ENCODE results near the gene RAB5IF. TPM values are rescaled to one million over a fixed set of nuclear protein-coding genes. Genes with fewer than 3 reads are reported as not detected.

The RAB5IF gene
- total RNA-seq, 1 experiment from 2014 or later: 112 TPM

DNA sequence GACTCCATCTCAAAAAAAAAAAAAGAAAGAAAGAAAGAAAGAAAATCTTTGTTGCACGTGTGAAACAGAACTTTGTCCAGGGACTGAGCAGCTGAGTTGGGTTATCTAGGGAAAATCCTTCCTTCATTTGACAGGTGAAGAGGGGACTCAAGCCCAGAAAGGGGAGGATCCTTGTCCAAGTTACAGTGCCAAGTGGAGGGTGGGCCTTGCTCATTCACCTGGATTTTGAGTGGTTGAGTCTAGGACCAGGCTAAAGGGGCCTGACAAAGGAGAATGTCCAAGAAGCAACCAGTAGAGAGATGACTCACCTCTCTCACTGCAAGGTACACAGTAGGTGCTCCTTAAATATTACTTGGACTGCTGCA lies 29.5 kb upstream of the RAB5IF start:
- POLR2A ChIA-PET: interaction anchor here (1.5 to 6.4 kb wide), 4 partner anchors 9 to 170 kb away, joined by 4 to 60 read pairs (median 17); partner anchors contain the start of genes NDRG3 and RAB5IF
- no peaks in the 10 kb centered on the region for H3K9me3 Mint-ChIP-seq (ENCODE audit: unreplicated experiment)
- H3K4me1 Mint-ChIP-seq (ENCODE audit: insufficient read depth, unreplicated experiment): peaks cover 19% of the 10 kb centered on the region
- H3K27ac Mint-ChIP-seq (ENCODE audit: low read depth, unreplicated experiment): no peak overlapping the region
- no peaks in the 10 kb centered on the region for H3K27me3 Mint-ChIP-seq (ENCODE audit: insufficient read depth, unreplicated experiment)
- CTCF ChIA-PET: interaction anchor here (0.5 to 4.4 kb wide), 6 partner anchors 9 to 292 kb away, joined by 3 to 27 read pairs (median 5); partner anchors contain the start of gene RAB5IF
- DNase-seq (ENCODE audit: unreplicated experiment): no peak
- H3K36me3 Mint-ChIP-seq (ENCODE audit: insufficient read depth, unreplicated experiment): peaks cover 6% of the 10 kb centered on the region
- TF ChIP-seq, protein P1, sequence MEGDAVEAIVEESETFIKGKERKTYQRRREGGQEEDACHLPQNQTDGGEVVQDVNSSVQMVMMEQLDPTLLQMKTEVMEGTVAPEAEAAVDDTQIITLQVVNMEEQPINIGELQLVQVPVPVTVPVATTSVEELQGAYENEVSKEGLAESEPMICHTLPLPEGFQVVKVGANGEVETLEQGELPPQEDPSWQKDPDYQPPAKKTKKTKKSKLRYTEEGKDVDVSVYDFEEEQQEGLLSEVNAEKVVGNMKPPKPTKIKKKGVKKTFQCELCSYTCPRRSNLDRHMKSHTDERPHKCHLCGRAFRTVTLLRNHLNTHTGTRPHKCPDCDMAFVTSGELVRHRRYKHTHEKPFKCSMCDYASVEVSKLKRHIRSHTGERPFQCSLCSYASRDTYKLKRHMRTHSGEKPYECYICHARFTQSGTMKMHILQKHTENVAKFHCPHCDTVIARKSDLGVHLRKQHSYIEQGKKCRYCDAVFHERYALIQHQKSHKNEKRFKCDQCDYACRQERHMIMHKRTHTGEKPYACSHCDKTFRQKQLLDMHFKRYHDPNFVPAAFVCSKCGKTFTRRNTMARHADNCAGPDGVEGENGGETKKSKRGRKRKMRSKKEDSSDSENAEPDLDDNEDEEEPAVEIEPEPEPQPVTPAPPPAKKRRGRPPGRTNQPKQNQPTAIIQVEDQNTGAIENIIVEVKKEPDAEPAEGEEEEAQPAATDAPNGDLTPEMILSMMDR (IDR thresholded peaks at IDR 0.05; ENCODE audit: unreplicated experiment): no peak
- intact Hi-C loops (cut with micrococcal nuclease): no loop called here
- BruUV-seq (replicated peaks): no TSS peak
- no peak overlapping the region for H3K4me3 Mint-ChIP-seq (ENCODE audit: unreplicated experiment)

DNA sequence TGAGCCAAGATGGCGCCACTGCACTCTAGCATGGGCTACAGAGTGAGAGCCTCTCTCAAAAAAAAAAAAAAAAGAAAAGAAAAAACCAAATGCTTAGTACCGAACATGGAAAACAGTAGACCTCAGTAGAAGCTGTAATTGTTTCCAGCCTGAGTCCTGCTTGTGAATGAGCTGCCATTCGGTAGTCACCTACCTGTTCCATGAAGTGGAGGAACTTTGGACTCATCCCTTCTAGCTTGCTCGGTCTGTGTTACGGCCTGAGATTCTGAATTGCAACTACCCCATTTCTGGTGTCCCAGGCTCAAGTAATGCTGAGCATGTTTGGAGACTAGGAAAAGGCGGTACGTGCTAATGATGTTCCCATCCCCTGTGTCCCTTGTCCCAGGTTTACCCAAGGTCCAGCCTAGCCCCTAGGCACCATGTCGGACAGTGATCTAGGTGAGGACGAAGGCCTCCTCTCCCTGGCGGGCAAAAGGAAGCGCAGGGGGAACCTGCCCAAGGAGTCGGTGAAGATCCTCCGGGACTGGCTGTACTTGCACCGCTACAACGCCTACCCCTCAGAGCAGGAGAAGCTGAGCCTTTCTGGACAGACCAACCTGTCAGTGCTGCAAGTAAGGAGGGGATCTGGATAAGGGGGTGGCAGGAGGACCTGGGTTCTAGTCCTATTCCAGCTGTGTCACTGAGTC lies 27.1 kb upstream of the RAB5IF start:
- TF ChIP-seq, protein P1 (IDR thresholded peaks at IDR 0.05; ENCODE audit: unreplicated experiment): no peak
- POLR2A ChIA-PET: interaction anchor here (0.6 to 6.4 kb wide), 2 partner anchors 13 to 27 kb away, joined by 3 to 60 read pairs; partner anchors contain the start of gene RAB5IF
- Mint-ChIP-seq H3K9me3 (ENCODE audit: unreplicated experiment) (no peaks in the 10 kb centered on the region), H3K4me1 (ENCODE audit: insufficient read depth, unreplicated experiment) (peaks cover 19% of the 10 kb centered on the region), H3K36me3 (ENCODE audit: insufficient read depth, unreplicated experiment) (peaks cover 20% of the 10 kb centered on the region), H3K4me3 (ENCODE audit: unreplicated experiment) (no peak overlapping the region), H3K27me3 (ENCODE audit: insufficient read depth, unreplicated experiment) (no peaks in the 10 kb centered on the region), H3K27ac (ENCODE audit: low read depth, unreplicated experiment) (no peak overlapping the region)
- intact Hi-C loops (cut with micrococcal nuclease): no loop called here
- no peak for DNase-seq (ENCODE audit: unreplicated experiment)
- BruUV-seq (replicated peaks): no TSS peak
- CTCF ChIA-PET: interaction anchor here (0.7 to 4.4 kb wide), 3 partner anchors 14 to 176 kb away, joined by 3 to 27 read pairs (median 3); partner anchors contain the start of gene RAB5IF

DNA sequence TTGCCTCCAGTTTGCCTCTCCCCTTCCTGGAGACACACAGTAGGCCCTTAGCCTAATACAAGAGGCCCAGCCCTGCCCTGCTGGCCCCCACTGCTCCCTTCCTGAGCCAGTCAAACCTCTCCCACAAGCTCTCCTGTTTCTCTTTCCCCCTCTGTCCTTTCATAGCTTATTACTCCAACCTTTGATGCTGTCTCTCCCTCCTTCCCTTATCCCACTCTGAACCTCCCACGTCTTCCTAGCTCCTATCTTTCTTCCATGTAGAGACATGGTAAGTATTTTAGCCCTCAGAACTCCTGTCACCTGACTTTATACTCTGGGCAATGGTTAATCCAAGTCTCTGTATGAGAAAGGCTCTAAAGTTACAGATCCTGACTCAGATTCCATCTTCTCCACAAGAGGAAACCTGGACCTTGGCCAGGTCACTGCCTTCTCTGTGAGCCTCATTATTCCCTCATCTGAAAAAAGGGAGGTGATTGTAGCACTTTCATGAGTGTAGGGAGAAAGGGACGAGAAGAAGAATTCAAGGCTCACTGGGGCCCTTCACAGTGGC lies 25.5 kb upstream of the RAB5IF start:
- no TSS peak for BruUV-seq (replicated peaks)
- H3K4me3 Mint-ChIP-seq (ENCODE audit: unreplicated experiment): no peak overlapping the region
- H3K27ac Mint-ChIP-seq (ENCODE audit: low read depth, unreplicated experiment): no peak overlapping the region
- peaks cover 20% of the 10 kb centered on the region for H3K36me3 Mint-ChIP-seq (ENCODE audit: insufficient read depth, unreplicated experiment)
- no peaks in the 10 kb centered on the region for H3K9me3 Mint-ChIP-seq (ENCODE audit: unreplicated experiment)
- CTCF ChIA-PET: interaction anchor here (0.6 kb wide), 3 partner anchors 13 to 369 kb away, joined by 3 to 4 read pairs (median 3); no protein-coding TSS in a partner anchor
- DNase-seq (ENCODE audit: unreplicated experiment): no peak
- POLR2A ChIA-PET: interaction anchor here (1.7 kb wide), 1 partner anchor 15 kb away, joined by 4 read pairs; no protein-coding TSS in a partner anchor
- intact Hi-C loops (cut with micrococcal nuclease): no loop called here
- H3K4me1 Mint-ChIP-seq (ENCODE audit: insufficient read depth, unreplicated experiment): peaks cover 12% of the 10 kb centered on the region
- no peaks in the 10 kb centered on the region for H3K27me3 Mint-ChIP-seq (ENCODE audit: insufficient read depth, unreplicated experiment)
- TF ChIP-seq, protein P1 (IDR thresholded peaks at IDR 0.05; ENCODE audit: unreplicated experiment): no peak

DNA sequence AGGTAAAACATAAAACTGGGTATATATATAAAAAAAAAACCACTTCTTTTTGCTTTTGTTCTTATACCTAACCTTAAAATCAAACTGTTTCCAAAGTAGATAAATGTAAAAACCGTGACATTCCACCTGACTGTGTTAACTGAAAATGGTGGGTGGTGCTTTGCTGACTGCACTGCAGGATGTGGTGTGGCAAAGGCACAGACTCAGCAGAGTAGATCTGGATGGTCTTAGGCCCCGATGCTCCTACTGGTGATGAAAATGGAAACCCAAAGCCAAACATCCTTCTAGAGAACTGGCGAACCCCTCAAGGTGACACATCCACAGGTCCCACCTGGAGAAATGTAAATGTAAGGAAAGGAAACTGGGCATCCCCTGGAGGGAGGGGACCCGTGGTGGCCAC lies 23.3 kb upstream of the RAB5IF start:
- intact Hi-C loops (cut with micrococcal nuclease): no loop called here
- Mint-ChIP-seq H3K27ac (ENCODE audit: low read depth, unreplicated experiment) (no peak overlapping the region), H3K27me3 (ENCODE audit: insufficient read depth, unreplicated experiment) (no peaks in the 10 kb centered on the region), H3K4me3 (ENCODE audit: unreplicated experiment) (no peak overlapping the region), H3K36me3 (ENCODE audit: insufficient read depth, unreplicated experiment) (peaks cover 20% of the 10 kb centered on the region), H3K4me1 (ENCODE audit: insufficient read depth, unreplicated experiment) (peaks cover 7% of the 10 kb centered on the region), H3K9me3 (ENCODE audit: unreplicated experiment) (no peaks in the 10 kb centered on the region)
- TF ChIP-seq, protein P1 (IDR thresholded peaks at IDR 0.05; ENCODE audit: unreplicated experiment): no peak
- ChIA-PET POLR2A (no interaction called here), CTCF (no interaction called here)
- BruUV-seq (replicated peaks): no TSS peak
- DNase-seq (ENCODE audit: unreplicated experiment): no peak

All from MCF 10A (cell line).